Activated CD4-positive, alpha-beta T cell treated with anti-CD3 and anti-CD28 coated beads, Interleukin-10, Interleukin-2, amounts not matched to agents 100 ng/mL and 50 ng/mL, durations not matched to agents 16 hours and 8 hours (primary cell): Measurements from ENCODE around the gene ZNF124.
"Not testable (repeated sequence)": the region's sequence is repeated elsewhere in the genome, so short reads cannot be mapped to it uniquely, and the experiment has no call there.

Experiments used
- DNase-seq: peaks from one replicate; pipeline ENCODE4 v3.0.0-alpha.2; 2020

ZNF124 gene

DNA sequence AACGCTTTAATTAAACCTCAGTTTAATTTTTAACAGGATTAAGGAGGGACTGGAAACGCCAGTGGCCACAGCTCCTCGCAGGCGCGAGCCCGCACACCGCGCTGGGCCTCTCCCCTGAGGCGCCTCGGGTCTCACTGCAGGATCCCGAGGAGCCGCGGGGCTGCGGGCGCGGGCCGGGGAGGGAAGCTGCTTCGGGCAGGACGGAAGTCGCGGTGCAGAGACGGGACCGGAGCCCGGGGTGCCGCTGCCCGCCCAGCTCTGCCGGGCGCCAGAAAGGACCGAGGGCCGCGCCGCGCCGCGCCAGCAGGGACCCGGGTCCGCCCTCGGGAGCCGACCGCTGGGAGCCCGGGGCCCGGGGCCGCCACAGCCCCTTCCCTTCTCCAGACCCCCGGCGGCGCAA lies 377 bp downstream of the ZNF124 start:
- DNase-seq = not testable (repeated sequence)

DNA sequence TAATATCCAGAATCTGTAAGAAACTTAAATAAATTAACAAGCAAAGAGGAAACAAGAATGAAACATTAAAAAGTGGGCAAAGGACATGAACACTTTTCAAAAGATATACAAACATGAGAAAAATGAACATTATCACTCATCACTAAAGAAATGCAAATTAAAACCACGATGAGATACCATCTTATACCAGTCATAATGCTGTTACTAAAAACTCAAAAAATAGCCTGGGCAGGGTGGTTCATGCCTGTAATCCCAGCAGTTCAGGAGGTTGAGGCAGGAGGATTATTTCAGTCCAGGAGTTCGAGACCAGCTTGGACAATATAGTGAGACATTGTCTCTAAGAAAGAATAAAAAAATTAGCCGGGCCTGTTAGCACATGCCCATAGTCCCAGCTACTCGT lies 6.1 kb downstream of the ZNF124 start:
- DNase-seq = no peak

DNA sequence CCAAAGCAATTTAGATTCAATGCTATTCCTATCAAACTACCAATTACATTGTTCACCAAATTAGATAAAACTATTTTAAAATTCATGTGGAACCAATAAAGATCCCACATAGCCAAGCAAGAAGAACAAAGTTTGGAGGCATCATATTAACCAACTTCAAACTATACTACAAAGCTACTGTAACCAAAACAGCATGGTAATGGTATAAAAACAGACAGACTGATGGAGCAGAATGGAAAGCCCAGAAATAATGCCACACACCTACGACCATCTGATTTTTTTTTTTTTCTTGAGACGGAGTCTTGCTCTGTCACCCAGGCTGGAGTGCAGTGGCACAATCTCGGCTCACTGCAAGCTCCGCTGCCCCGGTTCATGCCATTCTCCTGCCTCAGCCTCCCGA lies 7.1 kb downstream of the ZNF124 start:
- no peak for DNase-seq

DNA sequence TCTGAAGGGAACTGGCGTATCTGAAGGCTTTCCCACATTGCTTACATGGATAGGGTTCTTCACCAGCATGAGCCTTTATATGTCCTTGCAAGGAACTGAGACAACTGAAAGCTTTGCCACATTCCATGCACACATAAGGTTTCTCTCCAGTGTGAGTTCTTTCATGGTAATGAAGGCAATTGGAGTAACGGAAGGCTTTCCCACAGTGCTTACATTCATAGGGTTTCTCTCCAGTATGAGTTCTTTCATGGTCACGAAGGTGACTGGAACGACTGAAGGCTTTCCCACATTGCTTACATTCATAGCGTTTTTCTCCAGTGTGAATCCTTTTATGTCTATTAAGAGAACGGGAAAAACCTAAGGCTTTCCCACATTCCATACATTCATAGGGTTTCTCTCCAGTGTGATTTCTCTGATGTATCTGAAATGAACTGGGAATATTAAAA lies 15.0 kb downstream of the ZNF124 start:
- no peak for DNase-seq

DNA sequence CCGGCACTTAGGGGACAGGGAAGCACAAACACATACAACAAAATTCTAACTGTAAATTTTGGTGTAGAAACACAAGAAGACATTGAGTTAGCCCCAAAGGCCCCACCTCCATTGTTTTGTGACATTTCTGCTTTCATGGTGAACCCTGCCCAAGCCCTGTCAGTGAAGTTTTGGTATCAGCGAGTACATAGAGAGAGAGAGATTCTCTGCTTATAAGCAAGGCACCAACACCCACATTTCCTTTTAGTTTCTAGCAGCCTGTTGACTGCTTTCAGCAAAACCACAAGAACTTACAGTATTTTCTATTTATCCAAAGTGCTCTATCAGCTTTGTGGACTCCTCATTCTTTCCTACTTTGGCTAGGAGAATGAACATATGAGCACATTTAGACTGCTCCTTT lies 24.0 kb downstream of the ZNF124 start:
- no peak for DNase-seq

DNA sequence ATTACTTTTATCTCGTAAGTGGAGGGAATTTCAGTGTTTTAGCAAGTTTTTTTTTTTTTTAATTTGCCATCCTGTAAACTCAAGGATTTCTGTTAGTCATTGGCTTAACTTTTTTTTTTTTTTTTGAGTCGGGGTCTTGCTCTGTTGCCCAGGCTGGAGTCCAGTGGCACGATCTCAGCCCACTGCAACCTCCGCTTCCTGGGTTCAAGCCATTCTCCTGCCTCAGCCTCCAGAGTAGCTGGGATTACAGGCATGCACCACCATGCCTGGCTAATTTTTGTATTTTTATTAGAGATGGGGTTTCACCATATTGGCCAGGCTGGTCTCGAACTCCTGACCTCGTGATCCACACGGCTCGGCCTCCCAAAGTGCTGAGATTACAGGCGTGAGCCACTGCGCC lies 24.7 kb downstream of the ZNF124 start:
- DNase-seq = not testable (repeated sequence)

DNA sequence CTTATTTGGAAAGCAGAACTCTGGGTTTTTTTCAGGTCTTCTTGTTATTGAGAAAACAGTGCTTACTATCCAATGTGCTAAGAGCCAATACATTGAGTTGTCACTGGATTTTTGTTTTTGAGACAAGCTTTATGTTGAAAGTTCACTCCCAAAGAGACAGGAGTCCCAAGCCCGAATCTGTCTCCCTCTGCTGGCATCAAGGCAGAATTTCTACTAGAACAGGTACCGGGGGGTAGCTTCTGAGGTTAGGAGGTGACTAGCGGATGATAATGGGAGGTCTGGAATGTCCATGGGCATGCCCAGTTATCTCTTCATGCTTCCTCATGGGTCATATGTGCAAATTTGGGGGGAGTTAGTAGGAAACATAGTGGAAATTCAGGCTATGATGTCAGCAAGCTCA lies 25.1 kb downstream of the ZNF124 start:
- DNase-seq = no peak

DNA sequence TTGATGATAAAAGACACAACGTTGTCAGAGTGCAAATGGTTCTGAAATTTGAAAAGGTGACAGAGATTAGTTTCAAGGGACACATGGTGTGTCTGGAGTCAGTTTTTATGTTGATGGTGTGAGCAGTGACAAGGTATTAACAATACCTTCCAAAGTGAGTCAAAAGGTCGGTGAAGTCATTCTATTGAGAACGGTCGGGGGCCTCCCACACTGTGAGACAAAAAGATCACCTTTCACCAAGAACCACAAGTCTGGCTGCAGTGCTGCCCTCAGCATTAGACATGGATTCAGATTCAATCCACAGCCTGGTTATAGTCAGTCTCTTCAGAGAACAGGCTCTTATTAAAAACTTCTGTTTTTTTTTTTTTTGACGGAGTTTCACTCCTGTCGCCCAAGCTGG lies 26.5 kb downstream of the ZNF124 start:
- no peak for DNase-seq

DNA sequence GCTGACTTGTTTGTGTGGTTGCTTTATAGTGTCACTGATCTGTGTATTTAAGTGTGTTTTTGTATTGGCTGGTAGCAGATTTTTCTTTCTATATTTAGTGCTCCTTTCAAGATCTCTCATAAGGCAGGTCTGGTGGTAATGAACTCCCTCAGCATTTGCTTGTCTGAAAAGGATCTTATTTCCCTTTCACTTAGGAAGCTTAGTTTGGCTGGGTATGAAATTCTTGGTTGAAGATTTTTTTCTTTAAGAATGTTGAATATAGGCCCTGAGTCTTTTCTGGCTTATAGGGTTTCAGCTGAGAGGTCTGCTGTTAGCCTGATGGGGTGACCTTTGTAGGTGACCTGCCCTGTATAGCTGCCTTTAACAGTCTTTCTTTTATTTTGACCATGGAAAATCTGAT lies 32.3 kb downstream of the ZNF124 start:
- DNase-seq = not testable (repeated sequence)

DNA sequence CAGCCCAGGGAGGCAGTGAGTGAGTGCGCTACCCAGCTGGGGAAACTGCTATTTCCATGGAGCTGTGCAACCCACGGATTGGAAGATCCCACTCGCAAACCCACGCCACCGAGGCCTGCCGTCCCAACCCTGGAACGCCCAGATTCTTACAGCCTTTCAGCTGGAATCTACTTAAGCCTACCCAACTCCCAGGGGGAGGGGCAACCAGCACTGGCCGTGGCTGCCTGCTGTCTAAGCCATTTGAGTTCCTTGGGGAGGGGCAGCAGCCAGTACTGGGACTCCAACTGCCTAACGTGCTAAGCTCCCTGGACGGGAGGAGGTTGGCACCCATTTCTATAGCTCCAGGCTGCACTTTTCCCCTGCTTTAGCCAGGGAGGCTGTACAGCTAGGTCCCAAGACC lies 40.6 kb downstream of the ZNF124 start:
- DNase-seq = no peak

DNA sequence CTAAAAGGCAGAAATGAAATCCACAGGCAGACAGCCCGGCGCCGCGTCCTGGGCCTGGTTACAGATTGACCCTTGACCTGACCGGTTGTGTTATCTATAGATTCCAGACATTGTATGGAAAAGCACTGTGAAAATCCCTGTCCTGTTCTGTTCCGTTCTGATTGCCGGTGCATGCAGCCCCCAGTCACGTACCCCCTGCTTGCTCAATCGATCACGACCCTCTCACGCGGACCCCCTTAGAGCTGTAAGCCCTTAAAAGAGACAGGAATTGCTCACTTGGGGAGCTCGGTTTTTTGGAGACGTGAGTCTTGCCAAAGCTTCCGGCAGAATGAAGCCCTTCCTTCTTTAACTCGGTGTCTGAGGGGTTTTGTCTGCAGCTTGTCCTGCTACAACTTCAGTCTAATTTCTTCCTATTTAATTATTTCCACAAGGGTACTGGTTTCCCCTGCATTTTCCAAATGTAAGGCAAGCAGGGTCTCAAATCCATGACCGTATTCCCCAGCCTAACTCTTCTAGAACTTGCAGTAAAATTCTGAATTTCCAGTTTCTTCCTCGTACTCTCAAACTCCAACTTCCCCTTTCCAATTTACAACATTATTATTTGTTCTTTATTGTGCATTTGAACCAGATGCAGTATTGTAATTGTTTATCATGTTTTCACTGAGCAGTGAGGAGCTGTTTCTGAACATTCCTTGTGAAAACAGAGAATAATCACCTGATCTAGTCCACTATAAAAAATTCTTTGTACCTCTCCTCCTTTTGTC lies 44.1 kb downstream of the ZNF124 start:
- not testable (repeated sequence) for DNase-seq

DNA sequence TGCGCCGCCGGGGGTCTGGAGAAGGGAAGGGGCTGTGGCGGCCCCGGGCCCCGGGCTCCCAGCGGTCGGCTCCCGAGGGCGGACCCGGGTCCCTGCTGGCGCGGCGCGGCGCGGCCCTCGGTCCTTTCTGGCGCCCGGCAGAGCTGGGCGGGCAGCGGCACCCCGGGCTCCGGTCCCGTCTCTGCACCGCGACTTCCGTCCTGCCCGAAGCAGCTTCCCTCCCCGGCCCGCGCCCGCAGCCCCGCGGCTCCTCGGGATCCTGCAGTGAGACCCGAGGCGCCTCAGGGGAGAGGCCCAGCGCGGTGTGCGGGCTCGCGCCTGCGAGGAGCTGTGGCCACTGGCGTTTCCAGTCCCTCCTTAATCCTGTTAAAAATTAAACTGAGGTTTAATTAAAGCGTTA lies 45.2 kb downstream of the ZNF124 start:
- not testable (repeated sequence) for DNase-seq

DNA sequence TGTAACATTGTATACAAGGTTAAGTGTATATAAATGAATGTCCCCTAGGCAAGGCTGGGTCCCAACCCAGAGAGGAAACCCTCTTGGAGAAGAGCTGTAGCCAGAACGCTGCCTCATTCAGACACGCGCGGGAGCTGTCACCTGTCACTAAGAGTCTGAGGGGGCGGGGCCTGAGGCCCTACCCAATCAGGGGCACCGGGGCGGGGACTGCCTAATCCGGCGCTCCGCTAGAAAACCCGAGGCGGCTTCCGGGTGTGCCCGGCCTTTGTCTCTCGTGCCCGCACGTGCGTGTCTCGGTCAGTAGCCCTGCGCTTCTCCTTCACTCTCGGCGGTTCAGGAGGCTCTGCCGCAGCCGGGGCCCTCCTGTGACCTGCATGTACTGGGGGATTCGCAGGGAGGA lies 45.7 kb downstream of the ZNF124 start:
- DNase-seq = not testable (repeated sequence)

DNA sequence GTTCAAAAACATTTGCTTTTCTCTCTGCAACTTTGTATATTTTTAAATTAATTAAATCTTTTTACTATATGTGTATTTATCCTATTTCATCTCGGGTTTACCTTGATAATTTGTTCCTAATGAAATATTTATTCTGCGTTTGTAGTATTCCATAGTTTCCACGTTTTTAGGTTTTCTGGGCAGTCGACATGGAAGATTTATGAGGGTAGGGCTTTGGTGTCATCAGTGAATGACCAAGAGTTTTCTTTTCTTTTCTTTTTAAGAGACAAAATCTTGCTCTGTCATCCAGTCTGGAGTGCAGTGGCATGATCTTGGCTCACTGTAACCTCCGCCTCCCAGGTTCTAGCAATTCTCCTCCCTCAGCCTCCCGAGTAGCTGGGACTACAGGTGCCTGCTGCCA lies 50.4 kb downstream of the ZNF124 start:
- no peak for DNase-seq

DNA sequence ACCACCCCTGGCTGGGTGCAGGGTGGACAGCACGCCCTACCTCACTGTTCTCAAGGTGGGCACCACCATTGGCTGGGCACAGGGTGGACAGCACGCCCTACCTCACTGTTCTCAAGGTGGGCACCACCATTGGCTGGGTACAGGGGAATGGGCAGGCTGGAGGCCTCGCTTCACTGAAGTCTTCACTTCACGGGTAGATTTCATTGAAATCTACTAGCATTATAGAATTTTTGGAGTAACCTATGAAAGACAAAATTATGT lies 51.5 kb downstream of the ZNF124 start:
- not testable (repeated sequence) for DNase-seq

DNA sequence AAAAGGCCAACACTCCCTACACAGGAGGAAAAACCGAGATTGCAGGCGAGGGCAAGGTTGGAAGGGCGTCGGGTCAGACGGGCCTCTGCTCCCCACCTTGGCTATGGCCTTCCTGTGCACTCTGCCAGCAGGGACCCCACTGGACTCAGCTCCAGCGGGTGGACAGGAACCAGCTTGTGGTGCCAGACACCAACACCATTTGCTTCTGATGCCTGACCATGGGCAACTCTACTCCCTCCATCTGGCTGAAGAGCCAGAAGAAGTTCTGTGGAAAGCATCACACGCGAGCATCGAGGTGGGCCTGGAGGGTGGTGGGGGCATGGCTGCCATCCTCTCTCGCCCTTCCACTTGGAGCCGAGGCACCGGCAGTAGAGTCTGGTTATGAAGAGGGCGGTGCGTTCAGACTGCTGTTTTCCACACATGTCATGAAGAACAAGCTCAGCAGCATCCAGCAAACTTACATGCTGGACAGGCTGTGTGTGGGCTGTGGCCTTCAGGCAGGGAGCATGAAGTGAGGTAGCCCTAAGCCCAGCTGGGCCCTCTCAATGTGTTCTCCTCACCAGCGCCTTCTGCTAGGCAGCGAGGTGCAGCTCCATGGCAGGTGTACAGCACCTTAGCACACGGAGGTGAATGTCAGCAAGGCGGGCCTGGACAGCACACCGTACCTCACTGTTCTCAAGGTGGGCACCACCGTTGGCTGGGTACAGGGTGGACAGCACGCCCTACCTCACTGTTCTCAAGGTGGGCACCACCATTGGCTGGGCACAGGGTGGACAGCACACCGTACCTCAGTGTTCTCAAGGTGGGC lies 52.0 kb downstream of the ZNF124 start:
- no peak for DNase-seq

DNA sequence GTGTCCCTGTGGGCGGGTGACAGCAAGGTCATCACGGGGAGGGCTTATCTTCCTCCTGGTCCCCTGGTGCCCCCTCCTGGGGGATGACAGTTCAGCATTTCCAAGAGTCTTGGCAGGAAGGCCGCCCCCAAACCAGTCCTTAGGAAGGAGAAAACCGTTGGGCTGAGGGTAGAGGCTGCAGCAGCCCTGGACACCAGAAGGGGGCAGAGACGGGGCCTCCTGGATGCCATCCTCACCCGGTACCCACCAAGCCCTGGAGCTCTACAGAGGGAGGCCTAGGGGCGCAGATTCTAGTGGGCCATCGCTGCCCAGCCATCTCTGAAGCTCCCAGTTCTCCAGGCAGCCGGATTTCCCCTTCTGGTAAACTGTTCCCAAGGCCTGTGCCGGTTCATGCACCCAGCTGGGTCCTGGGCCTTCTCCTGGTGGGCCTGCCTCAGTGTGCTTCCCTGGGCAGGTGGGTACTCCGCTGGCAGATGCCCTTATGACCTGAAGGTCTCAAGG lies 52.8 kb downstream of the ZNF124 start:
- peak; percentile 29 for DNase-seq

DNA sequence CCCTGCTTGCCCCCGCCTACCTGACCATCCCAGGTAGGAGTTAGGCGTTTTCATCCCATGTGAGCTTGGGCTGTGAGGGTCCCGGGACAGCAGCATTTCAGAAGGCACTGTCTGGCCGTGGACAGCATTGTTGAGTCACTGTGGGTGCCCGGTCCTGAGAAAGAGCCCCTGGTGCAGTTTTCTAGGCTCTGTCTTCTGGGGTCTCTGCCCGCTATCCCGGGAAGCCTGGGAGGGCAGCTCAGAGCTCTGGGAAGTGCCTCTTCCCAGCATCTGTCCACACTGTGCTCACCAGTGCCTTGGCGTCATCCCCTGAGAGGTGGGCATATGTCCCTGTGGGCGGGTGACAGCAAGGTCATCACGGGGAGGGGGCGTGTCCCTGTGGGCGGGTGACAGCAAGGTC lies 56.3 kb downstream of the ZNF124 start:
- no peak for DNase-seq

DNA sequence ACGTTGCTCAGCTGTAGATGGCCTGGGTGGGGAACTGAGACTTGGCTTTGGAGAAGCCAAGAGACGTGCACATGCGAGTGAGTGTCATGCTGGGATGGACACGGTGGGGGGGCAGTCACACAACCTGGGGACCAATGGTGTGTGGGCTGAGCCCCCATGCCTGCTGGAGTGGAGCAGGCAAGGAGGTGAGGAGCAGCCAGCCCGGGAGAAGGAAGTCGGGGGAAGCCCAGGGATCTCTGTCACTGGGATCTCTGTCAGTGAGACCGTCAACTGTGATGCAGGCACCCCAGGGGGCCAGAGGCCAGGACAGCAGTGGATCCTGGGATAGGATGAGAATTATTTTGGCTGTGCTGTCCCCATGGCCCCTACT lies 56.7 kb downstream of the ZNF124 start:
- no peak for DNase-seq

DNA sequence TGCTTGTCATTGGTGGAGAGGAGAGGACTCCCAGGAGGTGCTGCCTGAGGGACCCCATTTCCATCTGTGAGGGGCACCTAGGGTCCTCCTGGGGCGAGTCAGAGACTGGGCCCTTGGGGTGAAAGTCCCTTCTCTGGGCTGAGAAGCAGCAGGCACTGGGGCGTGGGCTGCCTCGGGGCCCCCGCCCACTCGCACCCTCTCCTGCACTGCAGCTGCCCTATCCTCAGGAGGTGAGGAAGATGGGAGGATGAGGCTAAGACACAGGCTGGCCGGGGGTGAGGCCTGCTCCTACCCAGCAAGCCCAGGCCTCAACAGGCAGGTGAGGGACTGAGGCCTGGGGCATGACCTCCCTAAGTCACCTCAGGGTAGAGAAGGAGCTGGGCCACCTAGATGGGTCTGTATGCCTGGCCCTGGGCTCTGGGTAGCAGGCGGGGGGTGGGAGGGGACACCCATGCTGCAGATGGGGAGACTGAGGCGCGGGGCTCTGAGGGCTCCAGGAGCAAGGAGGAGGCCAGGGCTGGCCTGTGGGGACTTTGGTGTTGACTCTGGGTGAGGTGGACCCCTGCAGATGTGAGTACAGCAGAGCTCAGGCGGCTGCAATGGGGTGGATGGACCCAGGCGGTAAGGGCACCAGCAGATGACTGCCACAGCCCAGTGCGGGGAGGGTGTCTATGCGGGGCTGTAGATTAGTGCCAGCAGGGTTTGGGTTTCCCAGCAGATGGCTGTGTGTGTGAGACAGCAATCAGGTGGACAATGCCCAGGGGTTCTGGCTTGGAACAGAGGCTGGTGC lies 57.3 kb downstream of the ZNF124 start:
- DNase-seq = no peak

DNA sequence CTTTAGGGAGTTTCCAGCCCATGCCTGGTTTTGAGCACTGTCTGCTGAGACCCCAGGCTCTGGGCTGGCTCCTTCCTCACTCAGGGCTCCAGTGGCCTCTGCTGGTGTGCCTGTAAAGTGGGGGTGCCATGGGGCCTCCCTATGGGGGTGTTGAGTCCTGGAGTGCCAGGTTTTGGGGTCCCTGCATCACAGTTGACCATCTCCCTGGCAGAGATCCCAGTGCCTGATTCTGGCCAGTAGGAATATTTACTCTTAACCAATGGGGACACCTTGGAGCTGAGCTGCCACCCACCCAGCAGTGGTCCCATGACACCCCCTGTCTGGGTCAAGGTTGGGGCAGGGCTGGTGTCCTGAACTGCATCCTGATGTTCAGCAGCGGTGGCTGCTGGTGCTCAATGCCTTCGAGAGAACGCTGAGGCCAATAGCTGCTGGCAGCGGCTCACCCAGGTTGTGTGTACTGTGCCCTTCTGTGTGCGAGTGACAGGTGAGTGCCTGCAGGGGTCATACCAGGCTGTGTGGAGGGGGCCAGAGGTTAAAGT lies 58.0 kb downstream of the ZNF124 start:
- no peak for DNase-seq

DNA sequence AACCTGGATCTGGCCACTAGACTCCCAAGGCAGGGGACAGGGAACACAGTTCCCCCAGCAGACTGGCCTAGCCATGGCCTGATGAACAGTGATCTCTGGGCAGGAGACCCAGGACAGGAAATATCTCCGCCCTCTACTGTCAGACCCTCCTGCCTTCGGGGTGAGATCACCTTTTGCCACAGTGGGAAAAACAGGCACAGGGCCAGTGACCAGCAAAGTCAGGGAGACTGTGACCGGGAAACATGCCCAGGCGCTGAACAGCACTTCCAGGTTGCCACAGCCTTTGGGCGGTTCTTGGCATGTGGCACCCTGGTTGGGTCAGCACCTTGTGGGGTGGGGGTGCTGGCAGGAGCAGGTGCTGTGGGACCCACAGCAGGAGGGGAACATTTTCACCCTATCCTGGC lies 58.7 kb downstream of the ZNF124 start:
- DNase-seq = no peak

DNA sequence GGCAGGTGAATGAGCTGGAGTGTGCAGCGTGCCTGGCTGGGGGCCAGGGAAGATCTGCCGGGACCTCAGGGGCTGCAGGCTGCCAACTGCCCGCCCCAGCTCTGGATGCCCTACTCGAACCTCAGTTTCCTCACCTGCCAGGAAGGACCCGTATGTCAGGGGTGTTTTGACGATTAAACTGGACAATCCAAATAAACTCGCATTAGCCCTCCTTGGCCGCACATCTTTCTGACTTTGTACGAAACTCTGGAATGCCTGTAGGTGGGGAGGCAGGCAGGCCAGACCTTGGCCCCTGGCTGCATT lies 59.4 kb downstream of the ZNF124 start:
- DNase-seq = no peak
